CD4-positive, alpha-beta T cell (primary cell): Measurements from ENCODE around the gene PROSER3. TPM values are rescaled to one million over a fixed set of nuclear protein-coding genes. Genes with fewer than 3 reads are reported as not detected.

ENCODE experiments used
- ATAC-seq: fragments of 200-7000 bp; cut with Tn5 transposase; one replicate; pipeline ENCODE4 v1.10.0; 2022; ENCODE audit warnings: mild to moderate bottlenecking; ENCODE audit not compliant: poor library complexity
- CTCF ChIA-PET: fragments of 350-600 bp; sonication (Branson Sonifier 250); formaldehyde crosslinking; loops from one replicate; lab custom pipeline; 2021; ENCODE audit warnings: antibody characterized with exemption, inconsistent platforms; lab: Charles Lee
- POLR2A ChIA-PET: fragments of 350-600 bp; sonication (Branson Sonifier 250); formaldehyde crosslinking; loops from one replicate; lab custom pipeline; 2021; ENCODE audit warnings: antibody characterized with exemption, inconsistent platforms; lab: Charles Lee
- DNase-seq, 14 experiments: peaks; one replicate each; pipeline ENCODE4 v3.0.0-alpha.2; 2013 to 2020; ENCODE audit warnings: mixed read lengths in 2 of 14
- H3K27ac ChIP-seq, 2 donors: one replicate each; pipeline versions ENCODE4 v1.5.1 to v1.7.0; 2013; ENCODE audit warnings: low read length in 2 of 2, low read depth in 1 of 2, mild to moderate bottlenecking in 1 of 2
- H3K27me3 ChIP-seq, 2 experiments: 1 replicate in 1 of 2; 2 replicates in 1 of 2; pipeline versions ENCODE4 v1.6.1 to v1.7.0; 2013; ENCODE audit warnings: low read length in 2 of 2, control low read depth in 1 of 2, mild to moderate bottlenecking in 1 of 2, moderate library complexity in 1 of 2; ENCODE audit not compliant: insufficient read depth in 2 of 2, control insufficient read depth in 1 of 2
- H3K36me3 ChIP-seq: one replicate; pipeline ENCODE4 v1.6.1; 2013; ENCODE audit warnings: low read length, control low read depth; ENCODE audit not compliant: insufficient read depth
- H3K4me1 ChIP-seq: one replicate; pipeline ENCODE4 v1.6.1; 2013; ENCODE audit warnings: low read length, control low read depth; ENCODE audit not compliant: insufficient read depth
- H3K4me3 ChIP-seq: one replicate; pipeline ENCODE4 v1.5.1; 2013; ENCODE audit warnings: mild to moderate bottlenecking, low read length, moderate library complexity
- H3K9me3 ChIP-seq, 2 experiments: 1 replicate in 1 of 2; 2 replicates in 1 of 2; pipeline versions ENCODE4 v1.6.1 to v1.7.0; 2013; ENCODE audit warnings: low read length in 2 of 2, mild to moderate bottlenecking in 2 of 2, control low read depth in 1 of 2, moderate library complexity in 1 of 2; ENCODE audit not compliant: control insufficient read depth in 1 of 2, insufficient read depth in 1 of 2
- H3K27ac Mint-ChIP-seq: one replicate; pipeline ENCODE4 v1.8.0; 2020; ENCODE audit warnings: mixed read lengths
- H3K27me3 Mint-ChIP-seq: one replicate; pipeline ENCODE4 v1.8.0; 2021; ENCODE audit warnings: mixed read lengths
- H3K36me3 Mint-ChIP-seq: one replicate; pipeline ENCODE4 v1.8.0; 2021; ENCODE audit warnings: low read depth, mixed read lengths
- H3K4me1 Mint-ChIP-seq: one replicate; pipeline ENCODE4 v1.8.0; 2021; ENCODE audit warnings: low read depth, mixed read lengths
- H3K4me3 Mint-ChIP-seq: one replicate; pipeline ENCODE4 v1.8.0; 2020; ENCODE audit warnings: mild to moderate bottlenecking, mixed read lengths
- H3K9me3 Mint-ChIP-seq: one replicate; pipeline ENCODE4 v1.8.0; 2020; ENCODE audit warnings: mixed read lengths
- intact Hi-C, 2 experiments: fragments of 100-400 bp; cut with DNase I in 1 of 2; cut with micrococcal nuclease in 1 of 2; formaldehyde crosslinking; loops; one replicate each; pipeline versions ENCODE4 v1.15.1 to v1.9.0; 2023 to 2025; cut with DNase I, micrococcal nuclease
- total RNA-seq, 174 experiments: library from RNA in 2 of 174; stranded (reverse) in 2 of 174; gene quantifications; one replicate each; pipeline ENCODE4 v1.2.3 and lab custom pipeline; 2021 to 2026
- TF ChIP-seq, protein P1 (sequence below): fragments of 200-600 bp; IDR thresholded peaks from one replicate; pipeline ENCODE4 v1.8.0; 2022; ENCODE audit warnings: antibody characterized with exemption, mild to moderate bottlenecking

PROSER3 gene
- total RNA-seq, 2 experiments from 2014 or later: 19.4 to 22.6 TPM

DNA sequence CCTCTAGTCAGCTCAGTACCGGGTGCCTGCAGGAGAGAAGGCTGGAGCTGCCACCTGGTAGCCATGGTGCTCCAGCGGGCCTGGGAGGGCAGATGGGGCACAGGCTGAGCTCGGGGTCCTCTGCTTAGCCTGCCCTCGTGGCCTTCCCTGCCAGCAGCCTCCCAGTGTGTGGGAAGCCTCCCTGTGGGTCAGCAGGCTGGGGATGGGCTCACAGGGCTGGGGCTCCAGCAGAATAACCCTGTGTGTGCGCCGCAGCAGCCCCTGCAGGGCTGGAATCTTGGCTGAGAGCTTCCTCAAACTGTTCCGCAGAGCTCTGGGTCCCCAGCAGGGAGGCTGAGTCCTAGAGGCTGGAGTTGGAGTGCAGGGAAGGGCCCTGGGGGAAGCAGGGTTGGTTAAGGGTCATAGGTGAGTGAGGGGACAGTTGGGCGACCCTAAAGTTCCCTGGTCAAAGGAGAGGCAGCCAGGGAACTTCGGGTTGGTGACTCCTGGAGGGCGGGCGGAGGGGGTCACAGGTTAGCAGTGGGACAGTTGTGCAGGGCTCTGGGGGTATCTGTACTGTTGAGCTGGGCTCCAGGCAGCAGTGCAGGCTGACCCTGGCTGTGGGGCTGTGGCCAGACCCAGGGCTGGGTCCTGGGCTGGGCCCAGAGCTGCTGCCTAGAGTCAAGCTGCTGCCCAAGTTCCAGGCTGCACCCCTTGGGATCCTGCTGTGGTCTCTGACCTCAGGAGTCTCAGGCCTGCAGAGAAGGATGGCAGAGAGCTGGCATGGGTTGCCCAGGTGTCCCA is 31.4 kb downstream of the PROSER3 start:
- peaks cover 3% of the 10 kb centered on the region for H3K36me3 ChIP-seq
- DNase-seq (no peak), ATAC-seq (no peak)
- intact Hi-C loops: no loop called here
- TF ChIP-seq, protein P1, sequence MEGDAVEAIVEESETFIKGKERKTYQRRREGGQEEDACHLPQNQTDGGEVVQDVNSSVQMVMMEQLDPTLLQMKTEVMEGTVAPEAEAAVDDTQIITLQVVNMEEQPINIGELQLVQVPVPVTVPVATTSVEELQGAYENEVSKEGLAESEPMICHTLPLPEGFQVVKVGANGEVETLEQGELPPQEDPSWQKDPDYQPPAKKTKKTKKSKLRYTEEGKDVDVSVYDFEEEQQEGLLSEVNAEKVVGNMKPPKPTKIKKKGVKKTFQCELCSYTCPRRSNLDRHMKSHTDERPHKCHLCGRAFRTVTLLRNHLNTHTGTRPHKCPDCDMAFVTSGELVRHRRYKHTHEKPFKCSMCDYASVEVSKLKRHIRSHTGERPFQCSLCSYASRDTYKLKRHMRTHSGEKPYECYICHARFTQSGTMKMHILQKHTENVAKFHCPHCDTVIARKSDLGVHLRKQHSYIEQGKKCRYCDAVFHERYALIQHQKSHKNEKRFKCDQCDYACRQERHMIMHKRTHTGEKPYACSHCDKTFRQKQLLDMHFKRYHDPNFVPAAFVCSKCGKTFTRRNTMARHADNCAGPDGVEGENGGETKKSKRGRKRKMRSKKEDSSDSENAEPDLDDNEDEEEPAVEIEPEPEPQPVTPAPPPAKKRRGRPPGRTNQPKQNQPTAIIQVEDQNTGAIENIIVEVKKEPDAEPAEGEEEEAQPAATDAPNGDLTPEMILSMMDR: no peak
- no peak overlapping the region for H3K4me3 Mint-ChIP-seq
- ChIA-PET CTCF (no interaction called here), POLR2A (no interaction called here)
- no peaks in the 10 kb centered on the region for H3K9me3 Mint-ChIP-seq
- H3K4me1 ChIP-seq: no peaks in the 10 kb centered on the region
- no peak overlapping the region for H3K4me3 ChIP-seq
- H3K4me1 Mint-ChIP-seq: no peaks in the 10 kb centered on the region
- no peak overlapping the region for H3K27ac Mint-ChIP-seq
- H3K27me3 ChIP-seq: no peaks in the 10 kb centered on the region
- H3K9me3 ChIP-seq: no peaks in the 10 kb centered on the region
- H3K36me3 Mint-ChIP-seq: no peaks in the 10 kb centered on the region
- H3K27me3 Mint-ChIP-seq: peaks cover 6% of the 10 kb centered on the region
- H3K27ac ChIP-seq: no peak overlapping the region

DNA sequence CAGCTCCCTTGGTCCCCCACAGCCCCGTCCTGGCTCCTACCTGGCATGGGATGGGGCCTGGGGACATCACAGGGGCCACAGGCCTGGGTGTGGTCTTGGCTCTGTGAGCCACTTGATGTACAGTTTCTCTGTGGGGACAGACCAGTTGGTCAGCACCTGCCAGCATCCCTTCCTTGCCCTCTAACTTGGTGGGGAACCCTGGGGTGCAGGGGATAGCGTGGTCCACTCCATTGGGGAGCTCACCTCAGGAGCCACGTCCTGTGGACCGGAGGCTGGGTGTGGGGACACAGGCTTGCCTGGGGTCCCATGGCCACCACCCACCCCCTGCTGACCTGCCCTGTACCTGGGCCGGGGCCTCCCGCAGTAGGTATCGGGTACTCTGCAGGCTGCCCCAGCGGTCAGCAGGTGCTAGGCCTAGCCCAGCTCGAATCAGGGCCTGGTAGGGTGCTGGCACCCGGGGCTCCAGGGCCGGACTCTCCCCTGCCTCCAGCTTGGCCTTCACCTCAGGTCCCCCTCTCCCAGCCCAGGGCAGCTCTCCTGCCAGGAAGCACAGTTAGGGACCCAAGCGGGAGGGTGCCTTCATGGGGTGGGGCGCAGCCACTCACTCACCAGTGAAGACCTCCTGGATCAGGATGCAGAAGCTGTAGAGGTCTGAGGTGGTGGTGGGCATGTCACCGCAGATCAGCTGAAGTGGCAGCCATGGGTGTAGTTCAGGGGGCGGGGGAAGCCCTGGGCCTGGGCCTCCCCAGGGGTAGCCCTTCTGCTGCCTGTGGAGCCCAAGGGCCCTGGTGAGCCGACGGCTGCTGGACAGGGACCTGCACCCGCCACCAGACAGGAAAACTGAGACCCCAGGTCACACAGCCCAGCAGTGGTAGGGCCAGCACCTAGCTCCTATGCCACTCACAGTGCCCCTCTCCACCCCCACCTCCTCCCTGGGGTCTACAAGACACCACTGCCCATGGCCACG is 32.3 kb downstream of the PROSER3 start:
- H3K4me3 Mint-ChIP-seq: no peak overlapping the region
- CTCF ChIA-PET: no interaction called here
- POLR2A ChIA-PET: no interaction called here

More for the DNA sequence above, 32.3 kb downstream of the PROSER3 start:
- Mint-ChIP-seq H3K27ac (no peak overlapping the region), H3K4me1 (no peaks in the 10 kb centered on the region), H3K27me3 (peaks cover 6% of the 10 kb centered on the region), H3K36me3 (no peaks in the 10 kb centered on the region), H3K9me3 (no peaks in the 10 kb centered on the region)
- H3K4me3 ChIP-seq: no peak overlapping the region
- no peaks in the 10 kb centered on the region for H3K27me3 ChIP-seq
- TF ChIP-seq, protein P1: no peak
- ATAC-seq (no peak), DNase-seq (no peak)
- no peak overlapping the region for H3K27ac ChIP-seq
- peaks cover 3% of the 10 kb centered on the region for H3K36me3 ChIP-seq
- no peaks in the 10 kb centered on the region for H3K4me1 ChIP-seq
- intact Hi-C loops: no loop called here
- H3K9me3 ChIP-seq: no peaks in the 10 kb centered on the region
